IPS-18c (cell line): ENCODE data around the gene TNNC1.

Experiments
- H3K4me3 ChIP-seq: 2 replicates; pipeline ENCODE4 v1.7.0; 2013; ENCODE audit warnings: low read depth, mild to moderate bottlenecking, low read length, moderate library complexity; ENCODE audit not compliant: insufficient read depth
- H3K9me3 ChIP-seq: one replicate; pipeline ENCODE4 v1.6.1; 2013; ENCODE audit warnings: mild to moderate bottlenecking, low read length, moderate library complexity; ENCODE audit not compliant: control insufficient read depth, insufficient read depth

Gene TNNC1

GRCh38 chr3:52471371-52472238 is 17.8 kb upstream of the TNNC1 start:
- Histone ChIP-seq H3K4me3 (no peak overlapping the region), H3K9me3 (no peaks in the 10 kb centered on the region)

- no peak overlapping the region for H3K4me3 ChIP-seq
- H3K9me3 ChIP-seq: no peaks in the 10 kb centered on the region
These were observed 17.1 kb upstream of the TNNC1 start for GRCh38 chr3:52470920-52471319.

GRCh38 chr3:52469001-52469400 is 15.2 kb upstream of the TNNC1 start:
- Histone ChIP-seq H3K4me3 (no peak overlapping the region), H3K9me3 (no peaks in the 10 kb centered on the region)

- Histone ChIP-seq H3K9me3 (no peaks in the 10 kb centered on the region), H3K4me3 (no peak overlapping the region)
These were observed 14.5 kb upstream of the TNNC1 start for GRCh38 chr3:52468336-52468735.

- Histone ChIP-seq H3K9me3 (no peaks in the 10 kb centered on the region), H3K4me3 (no peak overlapping the region)
These were observed 9.6 kb upstream of the TNNC1 start for GRCh38 chr3:52463416-52463815.

- Histone ChIP-seq H3K4me3 (no peak overlapping the region), H3K9me3 (no peaks in the 10 kb centered on the region)
These were observed 8.0 kb upstream of the TNNC1 start for GRCh38 chr3:52461874-52462273.

- Histone ChIP-seq H3K4me3 (no peak overlapping the region), H3K9me3 (no peaks in the 10 kb centered on the region)
These were observed 5.1 kb upstream of the TNNC1 start for GRCh38 chr3:52458770-52459545.

GRCh38 chr3:52458031-52458760 is 4.4 kb upstream of the TNNC1 start:
- no peaks in the 10 kb centered on the region for H3K9me3 ChIP-seq
- H3K4me3 ChIP-seq: no peak overlapping the region

- Histone ChIP-seq H3K9me3 (no peaks in the 10 kb centered on the region), H3K4me3 (peak overlapping the region; percentile 83)
These were observed 3.0 kb upstream of the TNNC1 start for GRCh38 chr3:52456800-52457183.

- Histone ChIP-seq H3K9me3 (no peaks in the 10 kb centered on the region), H3K4me3 (peak overlapping the region; percentile 83)
These were observed 2.4 kb upstream of the TNNC1 start for GRCh38 chr3:52456169-52456799.

- peak within 1 kb of the TSS; percentile 83 for H3K4me3 ChIP-seq
- no peaks in the 10 kb centered on the region for H3K9me3 ChIP-seq
These were observed 1.7 kb upstream of the TNNC1 start, which contains the start of gene NISCH for GRCh38 chr3:52455283-52456168. Gene NISCH, plus strand, starts transcription at chr3:52455604. Its CDS starts 38 bp downstream, at chr3:52455642.

GRCh38 chr3:52454938-52455282 is 1.1 kb upstream of the TNNC1 start:
- Histone ChIP-seq H3K4me3 (peak overlapping the region; percentile 51), H3K9me3 (no peaks in the 10 kb centered on the region)

- Histone ChIP-seq H3K4me3 (no peak overlapping the region; the same call in 1 of the 2 replicates), H3K9me3 (no peaks in the 10 kb centered on the region)
These were observed 553 bp upstream of the TNNC1 start for GRCh38 chr3:52454250-52454937.

GRCh38 chr3:52452570-52453221 is 1.1 kb downstream of the TNNC1 start:
- no peak overlapping the region for H3K4me3 ChIP-seq
- no peaks in the 10 kb centered on the region for H3K9me3 ChIP-seq

GRCh38 chr3:52452126-52452525 is 1.7 kb downstream of the TNNC1 start:
- no peaks in the 10 kb centered on the region for H3K9me3 ChIP-seq
- H3K4me3 ChIP-seq: no peak overlapping the region
